Hematopoietic multipotent progenitor cell treated with erythropoietin and hydrocortisone succinate and interleukin-3 and kit ligand, for 6 days (in vitro differentiated cells): Measurements from ENCODE around the gene ALPK3.

Source experiments
- DNase-seq: peaks from one replicate; pipeline ENCODE4 v3.0.0-alpha.2; 2015

ALPK3 gene, protein sequence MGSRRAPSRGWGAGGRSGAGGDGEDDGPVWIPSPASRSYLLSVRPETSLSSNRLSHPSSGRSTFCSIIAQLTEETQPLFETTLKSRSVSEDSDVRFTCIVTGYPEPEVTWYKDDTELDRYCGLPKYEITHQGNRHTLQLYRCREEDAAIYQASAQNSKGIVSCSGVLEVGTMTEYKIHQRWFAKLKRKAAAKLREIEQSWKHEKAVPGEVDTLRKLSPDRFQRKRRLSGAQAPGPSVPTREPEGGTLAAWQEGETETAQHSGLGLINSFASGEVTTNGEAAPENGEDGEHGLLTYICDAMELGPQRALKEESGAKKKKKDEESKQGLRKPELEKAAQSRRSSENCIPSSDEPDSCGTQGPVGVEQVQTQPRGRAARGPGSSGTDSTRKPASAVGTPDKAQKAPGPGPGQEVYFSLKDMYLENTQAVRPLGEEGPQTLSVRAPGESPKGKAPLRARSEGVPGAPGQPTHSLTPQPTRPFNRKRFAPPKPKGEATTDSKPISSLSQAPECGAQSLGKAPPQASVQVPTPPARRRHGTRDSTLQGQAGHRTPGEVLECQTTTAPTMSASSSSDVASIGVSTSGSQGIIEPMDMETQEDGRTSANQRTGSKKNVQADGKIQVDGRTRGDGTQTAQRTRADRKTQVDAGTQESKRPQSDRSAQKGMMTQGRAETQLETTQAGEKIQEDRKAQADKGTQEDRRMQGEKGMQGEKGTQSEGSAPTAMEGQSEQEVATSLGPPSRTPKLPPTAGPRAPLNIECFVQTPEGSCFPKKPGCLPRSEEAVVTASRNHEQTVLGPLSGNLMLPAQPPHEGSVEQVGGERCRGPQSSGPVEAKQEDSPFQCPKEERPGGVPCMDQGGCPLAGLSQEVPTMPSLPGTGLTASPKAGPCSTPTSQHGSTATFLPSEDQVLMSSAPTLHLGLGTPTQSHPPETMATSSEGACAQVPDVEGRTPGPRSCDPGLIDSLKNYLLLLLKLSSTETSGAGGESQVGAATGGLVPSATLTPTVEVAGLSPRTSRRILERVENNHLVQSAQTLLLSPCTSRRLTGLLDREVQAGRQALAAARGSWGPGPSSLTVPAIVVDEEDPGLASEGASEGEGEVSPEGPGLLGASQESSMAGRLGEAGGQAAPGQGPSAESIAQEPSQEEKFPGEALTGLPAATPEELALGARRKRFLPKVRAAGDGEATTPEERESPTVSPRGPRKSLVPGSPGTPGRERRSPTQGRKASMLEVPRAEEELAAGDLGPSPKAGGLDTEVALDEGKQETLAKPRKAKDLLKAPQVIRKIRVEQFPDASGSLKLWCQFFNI (N-terminal part only)

DNA sequence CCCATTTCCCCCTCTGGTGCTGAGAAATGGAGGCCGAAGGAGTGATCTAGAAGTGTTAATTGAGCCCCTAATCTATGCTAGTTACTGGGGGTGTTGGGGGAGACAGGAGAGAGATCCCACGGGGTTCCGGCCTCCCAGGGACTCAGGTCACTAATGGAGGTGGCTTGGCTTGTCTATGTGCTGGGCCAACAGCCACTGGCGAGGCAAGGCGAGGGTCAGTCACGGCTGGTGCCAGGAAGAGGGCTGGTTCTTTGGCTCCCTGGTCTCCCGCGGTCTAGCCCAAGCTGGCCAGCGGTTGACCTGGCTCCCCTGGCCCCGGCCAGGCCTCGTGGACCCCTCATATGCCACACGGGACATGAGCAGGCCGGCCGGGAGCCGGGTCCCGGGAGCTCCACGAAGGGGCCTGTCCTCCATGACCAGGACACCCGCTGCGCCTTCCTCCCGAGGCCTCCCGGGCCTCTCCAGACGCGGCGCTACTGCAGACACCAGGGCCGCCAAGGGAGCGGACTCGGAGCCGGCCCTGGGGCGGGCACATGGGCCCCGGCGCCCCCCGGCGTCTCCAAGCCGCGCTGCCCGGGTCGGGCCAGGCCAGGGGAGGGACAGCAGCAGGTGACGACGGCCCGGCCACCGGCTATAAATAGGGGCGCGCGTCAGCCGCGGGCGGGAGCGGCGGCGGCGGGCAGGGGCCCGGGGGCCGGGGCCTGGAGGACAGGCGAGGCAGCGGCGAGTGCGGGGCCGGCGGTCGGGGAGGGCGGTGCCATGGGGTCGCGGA, at the start of gene ALPK3:
Gene ALPK3 (plus strand): TSS at position 663 of the 772 bp plus-strand sequence. CDS start 97 bp downstream, at position 760.
- DNase-seq = peak; percentile 10

DNA sequence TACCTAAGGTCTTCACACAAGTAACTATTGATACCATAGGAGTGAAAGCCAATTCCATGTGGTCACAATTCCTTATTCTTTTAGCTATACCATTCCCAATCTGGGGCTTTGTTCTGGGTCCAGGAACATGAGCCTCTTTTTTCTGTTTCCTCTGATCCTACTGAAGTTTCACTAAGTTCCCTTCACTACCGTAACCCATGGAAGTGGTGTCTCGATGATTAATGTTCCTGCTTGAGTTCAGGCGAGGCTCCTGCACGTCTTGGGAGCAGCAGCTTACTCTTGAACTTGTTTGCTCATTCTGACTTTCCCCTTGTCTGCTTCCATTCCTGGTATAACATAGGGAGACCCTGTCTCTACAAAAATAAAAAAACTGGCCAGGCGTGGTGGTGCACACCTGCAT, 45.1 kb upstream of the ALPK3 start:
- DNase-seq = no peak

GRCh38 chr15:84772467-84772866, 44.7 kb upstream of the ALPK3 start:
- peak; percentile 39 for DNase-seq

GRCh38 chr15:84773716-84774115, 43.4 kb upstream of the ALPK3 start:
- peak; percentile 43 for DNase-seq

DNA sequence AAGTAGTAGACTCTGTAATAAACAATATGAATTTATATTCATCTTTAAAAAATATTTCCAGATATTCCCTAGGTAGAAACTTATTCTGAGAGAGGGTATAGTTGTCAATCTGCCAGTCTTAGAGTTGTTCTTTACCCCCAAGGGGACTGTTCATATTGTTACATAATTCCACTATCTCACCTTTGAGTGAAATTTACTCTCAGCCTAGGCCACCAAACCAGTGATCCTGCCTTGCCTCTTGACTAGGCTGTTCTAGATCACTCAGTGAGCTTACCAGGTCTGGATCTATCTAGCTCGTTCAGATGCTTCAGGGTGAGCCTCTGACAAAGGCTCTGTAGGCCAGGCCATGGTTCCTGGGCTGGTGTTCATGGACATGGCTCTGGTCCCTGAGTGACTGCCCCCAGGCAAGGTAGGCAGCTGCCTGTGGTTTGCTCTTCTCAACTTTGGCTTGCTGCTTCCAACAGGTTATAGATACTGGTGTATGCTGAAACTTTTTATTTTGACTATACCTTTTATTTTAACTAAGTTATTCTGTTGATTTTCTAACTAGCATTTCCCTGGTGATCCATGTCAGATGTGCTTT, 41.2 kb upstream of the ALPK3 start:
- DNase-seq = no peak

- DNase-seq = no peak
Measured at GRCh38 chr15:84778194-84778593, 39.0 kb upstream of the ALPK3 start.

GRCh38 chr15:84780492-84780891, 36.7 kb upstream of the ALPK3 start:
- DNase-seq = no peak

GRCh38 chr15:84781495-84781894, 35.7 kb upstream of the ALPK3 start:
- no peak for DNase-seq

GRCh38 chr15:84782346-84782745, 34.8 kb upstream of the ALPK3 start:
- DNase-seq = no peak

- no peak for DNase-seq
Measured at GRCh38 chr15:84783493-84784251, 33.5 kb upstream of the ALPK3 start.

DNA sequence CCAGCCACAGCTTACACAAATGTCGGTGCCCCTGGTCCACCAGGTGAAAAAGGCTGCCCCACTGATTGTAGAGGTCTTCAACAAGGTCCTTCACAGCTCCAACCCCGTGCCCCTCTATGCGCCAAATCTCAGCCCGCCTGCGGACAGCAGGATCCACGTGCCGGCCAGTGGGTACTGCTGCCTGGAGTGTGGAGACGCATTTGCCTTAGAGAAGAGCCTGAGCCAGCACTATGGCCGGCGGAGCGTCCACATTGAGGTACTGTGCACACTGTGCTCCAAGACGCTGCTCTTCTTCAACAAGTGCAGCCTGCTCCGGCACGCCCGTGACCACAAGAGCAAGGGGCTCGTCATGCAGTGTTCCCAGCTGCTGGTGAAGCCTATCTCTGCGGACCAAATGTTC, 32.9 kb upstream of the ALPK3 start:
- DNase-seq = peak; percentile 40

DNA sequence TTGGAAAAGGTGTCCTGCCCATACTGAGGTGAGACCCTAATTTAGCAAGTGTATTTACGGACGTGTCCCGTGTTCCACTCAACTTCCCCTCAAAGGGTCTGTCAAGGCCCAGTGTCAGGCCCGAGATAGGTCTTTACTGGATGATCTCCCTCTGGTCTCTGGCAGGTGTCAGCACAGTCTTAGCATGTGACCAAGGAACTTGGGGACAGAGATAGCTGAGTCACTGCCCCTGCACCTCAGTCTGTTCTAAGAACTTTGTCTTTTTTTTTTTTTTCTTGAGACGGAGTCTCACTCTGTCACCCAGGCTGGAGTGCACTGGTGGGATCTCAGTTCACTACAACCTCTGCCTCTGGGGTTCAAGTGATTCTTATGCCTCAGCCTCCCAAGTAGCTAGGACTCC, 32.1 kb upstream of the ALPK3 start:
- no peak for DNase-seq

DNA sequence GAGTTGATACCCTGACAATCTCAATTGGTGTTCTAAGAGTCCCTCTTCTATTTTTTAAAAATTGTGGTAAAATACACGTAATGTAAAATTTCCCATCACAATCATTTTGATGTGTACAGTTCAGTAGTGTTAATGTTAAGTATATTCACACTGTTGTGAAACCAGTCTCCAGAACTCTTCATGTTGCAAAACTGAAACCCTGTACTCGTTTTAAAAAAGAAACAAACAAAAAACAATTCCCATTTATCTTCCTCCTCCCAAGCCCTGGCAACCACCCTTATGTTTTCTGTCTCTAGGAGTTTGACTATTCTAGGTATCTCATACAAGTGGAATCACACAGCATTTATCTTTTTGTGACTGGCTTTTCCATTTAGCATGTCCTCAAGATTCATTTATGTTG, 28.7 kb upstream of the ALPK3 start:
- DNase-seq = no peak

- DNase-seq = no peak
Measured at GRCh38 chr15:84789762-84790161, 27.4 kb upstream of the ALPK3 start.

GRCh38 chr15:84790676-84791075, 26.5 kb upstream of the ALPK3 start:
- DNase-seq = no peak

DNA sequence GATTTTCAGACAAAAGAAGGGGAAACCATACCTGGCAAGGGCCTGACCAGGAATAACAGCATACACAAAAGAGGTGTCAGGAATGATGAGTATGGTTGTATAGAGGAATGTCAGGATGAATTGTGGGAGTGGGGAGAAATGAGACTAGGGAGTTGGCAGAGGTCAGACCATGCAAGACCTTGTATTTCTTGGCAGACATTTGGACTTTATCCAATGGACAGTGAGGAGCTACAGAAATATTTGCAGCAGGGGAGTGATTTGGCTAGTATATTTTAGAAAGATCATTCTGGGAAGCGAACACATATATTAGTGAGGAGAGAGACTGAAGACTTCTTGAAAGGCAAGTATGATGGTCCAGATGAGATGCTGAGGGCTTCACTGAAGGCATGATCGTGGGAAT, 25.4 kb upstream of the ALPK3 start:
- DNase-seq = no peak

- DNase-seq = no peak
Measured at GRCh38 chr15:84793431-84794161, 23.6 kb upstream of the ALPK3 start.

DNA sequence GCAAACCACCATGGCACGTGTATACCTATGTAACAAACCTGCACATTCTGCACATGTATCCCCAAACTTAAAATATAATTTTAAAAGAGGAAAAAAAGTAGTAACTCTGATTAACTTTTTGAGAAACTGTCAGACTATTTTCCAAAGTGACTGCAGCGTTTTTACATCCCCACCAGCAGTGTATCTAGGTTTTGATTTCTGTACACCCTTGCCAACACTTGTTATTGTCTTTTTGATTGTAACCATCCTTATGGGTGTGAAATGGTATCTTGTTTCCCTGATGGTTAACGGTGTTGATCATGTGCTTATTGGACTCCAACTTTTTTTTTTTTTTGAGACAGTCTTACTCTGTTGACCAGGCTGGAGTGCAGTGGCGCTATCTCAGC, 23.0 kb upstream of the ALPK3 start:
- DNase-seq = no peak

GRCh38 chr15:84795186-84795585, 22.0 kb upstream of the ALPK3 start:
- DNase-seq = no peak

DNA sequence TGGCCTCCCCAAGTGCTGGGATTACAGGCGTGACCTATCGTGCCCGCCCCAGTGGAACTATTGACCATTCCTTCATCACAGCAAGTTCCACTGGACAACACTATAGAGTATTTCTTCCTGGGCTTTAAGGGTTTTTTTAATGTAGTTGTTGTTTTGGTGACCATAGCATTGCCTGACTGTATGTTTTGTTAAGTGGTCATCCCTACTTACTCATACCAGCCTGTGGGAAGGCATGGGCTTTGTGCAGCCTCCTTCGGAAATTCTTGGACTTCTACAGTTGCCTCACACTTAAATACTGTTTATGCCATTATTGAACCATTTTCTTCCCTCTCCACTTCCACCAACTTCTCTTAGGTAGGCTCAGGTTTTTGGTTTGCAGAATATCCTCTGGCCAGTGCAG, 19.9 kb upstream of the ALPK3 start:
- no peak for DNase-seq
